ENCODE data around the gene GAS5. TPM values are rescaled to one million over a fixed set of nuclear protein-coding genes. Genes with fewer than 3 reads are reported as not detected.

Gene GAS5
- total and polyA plus RNA-seq, 9 of the 15 experiments (the other 6 are each of a cell fraction or from before 2014, with no cell fraction given), result 565 to 1,860 (median 1,006) TPM

- H3K4me2 ChIP-seq (ENCODE audit: insufficient read depth, low read length), result peak overlapping the region; percentile 100
- no peak overlapping the region for H2AFZ ChIP-seq (ENCODE audit: low read depth, low read length)
- intact Hi-C loops (cut with micrococcal nuclease), result no loop called here
- ChIA-PET POLR2A (interaction anchor here (0.6 to 9.7 kb wide), 8 partner anchors 10 to 204 kb away, joined by 3 to 183 read pairs (median 4); partner anchors contain the start of genes DARS2 and SERPINC1), CTCF (ENCODE audit: low intra/inter-chr PET ratio) (no interaction called here)
- no peaks in the 10 kb centered on the region; a peak in 1 of 5 replicates for H3K27me3 ChIP-seq (ENCODE audit: control insufficient read depth in 2 of 2, insufficient read depth in 2 of 2, low read length in 2 of 2)
- no peak for ATAC-seq
- peaks cover 65% of the 10 kb centered on the region for H3K36me3 ChIP-seq (ENCODE audit: control insufficient read depth, insufficient read depth, low read length)
- FAIRE-seq, result no peak
- peaks cover 47% of the 10 kb centered on the region for H3K79me2 ChIP-seq (ENCODE audit: control insufficient read depth, insufficient read depth, low read length)
- in situ Hi-C loops (cut with MboI), result no loop called here
- no peaks in the 10 kb centered on the region for H3K9me3 ChIP-seq (replicated peaks; ENCODE audit: control insufficient read depth, insufficient read depth, low read depth, low read length)
- peak overlapping the region; percentile 95 for H3K27ac ChIP-seq (ENCODE audit: extremely low read depth, low read depth, low read length)
- BruUV-seq (replicated peaks), result no TSS peak
- H4K20me1 ChIP-seq (replicated peaks; ENCODE audit: control insufficient read depth, insufficient read depth, low read length), result peaks cover 47% of the 10 kb centered on the region
- H3K9me1 ChIP-seq (ENCODE audit: control insufficient read depth, insufficient read depth, low read length), result peaks cover 2% of the 10 kb centered on the region
- H3K9ac ChIP-seq (ENCODE audit: insufficient read depth in 1 of 2, low read depth in 2 of 2, low read length in 2 of 2), result peak overlapping the region; percentile 62 to 97; a peak in 2 of 4 replicates
- H3K4me3 ChIP-seq, result peak overlapping the region; percentile 86; the same call in 1 of the 2 replicates
- peaks cover 0 to 9% of the 10 kb centered on the region in 2 experiments; a peak in 2 of 5 replicates for H3K4me1 ChIP-seq (replicated peaks in 1 of 2; ENCODE audit: control insufficient read depth in 2 of 2, insufficient read depth in 2 of 2, low read length in 2 of 2)
- peak in 1 of 4 experiments; percentile 16 for DNase-seq (ENCODE audit: extremely low read depth in 1 of 4, low spot score in 3 of 4)
- TF ChIP-seq CREB1 (IDR thresholded peaks at IDR 0.05), result 0 out of 2 replicates have a peak, but pooled peaks have one; percentile 6
- TF ChIP-seq CREB1 (CRISPR knock-in tag; IDR thresholded peaks at IDR 0.05), result no peak
- TF ChIP-seq ZNF197 (CRISPR knock-in tag; IDR thresholded peaks at IDR 0.05; ENCODE audit: low read depth), result no peak
- TF ChIP-seq ARID2 (IDR thresholded peaks at IDR 0.05), result no peak
- TF ChIP-seq RFX1 (IDR thresholded peaks at IDR 0.05), result no peak
- TF ChIP-seq SNAPC5 (CRISPR knock-in tag; IDR thresholded peaks at IDR 0.05), result 0 out of 2 replicates have a peak, but pooled peaks have one; percentile 4
- TF ChIP-seq ZBTB26 (CRISPR knock-in tag; IDR thresholded peaks at IDR 0.05), result peak; percentile 60; the same call in 1 of the 2 replicates
- peak; percentile 41 for TF ChIP-seq SUPT5H (IDR thresholded peaks at IDR 0.05)
- TF ChIP-seq MAFK (IDR thresholded peaks at IDR 0.05; ENCODE audit: low read length), result no peak
- TF ChIP-seq RCOR1 (IDR thresholded peaks at IDR 0.05; ENCODE audit: borderline replicate concordance in 1 of 2, low read depth in 2 of 2, low read length in 2 of 2), result no peak
- no peak for TF ChIP-seq HDGF (IDR thresholded peaks at IDR 0.05)
- TF ChIP-seq PCBP2 (IDR thresholded peaks at IDR 0.05; ENCODE audit: low read depth, low read length, poor library complexity, severe bottlenecking), result no peak
- no peak for TF ChIP-seq SMARCA4 (IDR thresholded peaks at IDR 0.05)
- TF ChIP-seq ZKSCAN8 (CRISPR knock-in tag; IDR thresholded peaks at IDR 0.05), result no peak
- TF ChIP-seq NKRF (IDR thresholded peaks at IDR 0.05; ENCODE audit: borderline replicate concordance), result no peak
- no peak for TF ChIP-seq NBN (IDR thresholded peaks at IDR 0.05; ENCODE audit: low read depth)
- peak; percentile 70 for TF ChIP-seq POLR2AphosphoS5 (IDR thresholded peaks at IDR 0.05; ENCODE audit: control insufficient read depth, insufficient read depth, low read depth, low read length)
- no peak; the same call in 1 of the 2 replicates for TF ChIP-seq OTX1 (CRISPR knock-in tag; IDR thresholded peaks at IDR 0.05)
- TF ChIP-seq ZNF212 (CRISPR knock-in tag; IDR thresholded peaks at IDR 0.05), result no peak
- peak; percentile 72 for TF ChIP-seq EWSR1 (IDR thresholded peaks at IDR 0.05; ENCODE audit: borderline replicate concordance, low read depth, partially characterized antibody)
- peak; percentile 90 for TF ChIP-seq NFXL1 (CRISPR knock-in tag; IDR thresholded peaks at IDR 0.05)
Measured at GRCh38 chr1:173863224-173864161, 4.3 kb downstream of the GAS5 start.
